Measurements from ENCODE around the gene FOXM1.
"Not testable (repeated sequence)": the region's sequence is repeated elsewhere in the genome, so short reads cannot be mapped to it uniquely, and the experiment has no call there.

FOXM1 gene

GRCh38 chr12:2877953-2878732 is 1.2 kb upstream of the FOXM1 start:
- no peak for DNase-seq

GRCh38 chr12:2876431-2877046 is 435 bp downstream of the FOXM1 start:
- DNase-seq = no peak

GRCh38 chr12:2868986-2869632 is 7.9 kb downstream of the FOXM1 start:
- not testable (repeated sequence) for DNase-seq

GRCh38 chr12:2864198-2864597 is 12.8 kb downstream of the FOXM1 start:
- no peak for DNase-seq

GRCh38 chr12:2863402-2863801 is 13.6 kb downstream of the FOXM1 start:
- DNase-seq = not testable (repeated sequence)

- no peak for DNase-seq
Measured at GRCh38 chr12:2862876-2863275, 14.1 kb downstream of the FOXM1 start.

GRCh38 chr12:2860170-2860569 is 16.8 kb downstream of the FOXM1 start:
- DNase-seq = no peak

GRCh38 chr12:2858944-2859421 is 18.0 kb downstream of the FOXM1 start:
- no peak for DNase-seq

GRCh38 chr12:2858334-2858733 is 18.6 kb downstream of the FOXM1 start:
- DNase-seq = no peak

- DNase-seq = no peak
Measured at GRCh38 chr12:2857576-2857975, 19.4 kb downstream of the FOXM1 start.

- no peak for DNase-seq
Measured at GRCh38 chr12:2857021-2857431, 19.9 kb downstream of the FOXM1 start, which contains the start of gene TEX52. TEX52 (minus strand) TSS chr12:2857039; CDS start chr12:2857026, 13 bp downstream.

- DNase-seq = no peak
Measured at GRCh38 chr12:2856051-2856450, 20.9 kb downstream of the FOXM1 start.

- no peak for DNase-seq
Measured at GRCh38 chr12:2855546-2855945, 21.4 kb downstream of the FOXM1 start.

GRCh38 chr12:2854669-2855453 is 22.1 kb downstream of the FOXM1 start:
- DNase-seq = no peak

GRCh38 chr12:2853626-2854025 is 23.3 kb downstream of the FOXM1 start:
- DNase-seq = peak; percentile 41

GRCh38 chr12:2851931-2852330 is 25.0 kb downstream of the FOXM1 start:
- DNase-seq = no peak

- DNase-seq = no peak
Measured at GRCh38 chr12:2845280-2845679, 31.7 kb downstream of the FOXM1 start.

GRCh38 chr12:2844786-2845185 is 32.2 kb downstream of the FOXM1 start:
- DNase-seq = no peak

GRCh38 chr12:2842948-2843347 is 34.0 kb downstream of the FOXM1 start:
- no peak for DNase-seq

- DNase-seq = no peak
Measured at GRCh38 chr12:2841056-2841650, 35.8 kb downstream of the FOXM1 start.

GRCh38 chr12:2836574-2836973 is 40.4 kb downstream of the FOXM1 start:
- DNase-seq = no peak

GRCh38 chr12:2835691-2836403 is 41.1 kb downstream of the FOXM1 start:
- no peak for DNase-seq

Measured in activated CD4-positive, alpha-beta T cell treated with anti-CD3 and anti-CD28 coated beads, Interleukin-2, amount 50 U/mL, for 1 hour (primary cell).